ENCODE results near the gene LENG8.
"Not testable (repeated sequence)": the region's sequence is repeated elsewhere in the genome, so short reads cannot be mapped to it uniquely, and the experiment has no call there.

DNA sequence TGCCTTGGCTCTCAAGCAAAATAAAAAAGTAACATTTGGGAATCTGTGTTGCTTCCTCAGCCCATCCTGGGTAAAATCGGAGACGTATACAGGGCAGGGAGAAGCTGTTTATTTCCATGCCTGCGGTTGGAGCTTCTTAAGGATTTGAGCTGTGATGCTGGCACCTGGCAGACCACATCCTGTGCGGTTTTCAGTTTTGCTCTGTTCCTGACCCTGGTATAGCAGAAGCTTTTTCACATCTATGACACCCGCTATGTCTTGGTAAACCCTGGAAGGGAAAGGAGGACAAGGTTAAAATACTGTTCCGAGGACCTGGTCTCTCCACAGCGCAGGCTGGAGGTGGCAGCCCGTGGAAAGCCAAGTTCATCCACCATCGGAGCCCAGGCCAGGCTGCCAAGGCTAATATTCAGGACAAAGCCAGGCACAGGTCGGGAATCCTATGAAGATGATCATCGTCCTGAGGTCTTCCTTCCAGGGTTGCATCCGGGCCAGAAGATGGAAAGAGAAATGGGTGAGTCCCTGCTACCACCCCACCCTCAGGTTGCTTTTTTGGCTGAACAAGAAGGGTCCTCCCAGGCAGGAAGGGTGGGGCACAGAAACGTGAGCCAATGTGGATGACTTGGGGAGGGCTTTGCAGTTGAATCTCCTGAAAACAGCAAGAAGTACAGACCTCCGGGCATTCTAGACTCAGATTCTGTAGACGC lies 48.9 kb downstream of the LENG8 start:
- TF ChIP-seq, protein P1, sequence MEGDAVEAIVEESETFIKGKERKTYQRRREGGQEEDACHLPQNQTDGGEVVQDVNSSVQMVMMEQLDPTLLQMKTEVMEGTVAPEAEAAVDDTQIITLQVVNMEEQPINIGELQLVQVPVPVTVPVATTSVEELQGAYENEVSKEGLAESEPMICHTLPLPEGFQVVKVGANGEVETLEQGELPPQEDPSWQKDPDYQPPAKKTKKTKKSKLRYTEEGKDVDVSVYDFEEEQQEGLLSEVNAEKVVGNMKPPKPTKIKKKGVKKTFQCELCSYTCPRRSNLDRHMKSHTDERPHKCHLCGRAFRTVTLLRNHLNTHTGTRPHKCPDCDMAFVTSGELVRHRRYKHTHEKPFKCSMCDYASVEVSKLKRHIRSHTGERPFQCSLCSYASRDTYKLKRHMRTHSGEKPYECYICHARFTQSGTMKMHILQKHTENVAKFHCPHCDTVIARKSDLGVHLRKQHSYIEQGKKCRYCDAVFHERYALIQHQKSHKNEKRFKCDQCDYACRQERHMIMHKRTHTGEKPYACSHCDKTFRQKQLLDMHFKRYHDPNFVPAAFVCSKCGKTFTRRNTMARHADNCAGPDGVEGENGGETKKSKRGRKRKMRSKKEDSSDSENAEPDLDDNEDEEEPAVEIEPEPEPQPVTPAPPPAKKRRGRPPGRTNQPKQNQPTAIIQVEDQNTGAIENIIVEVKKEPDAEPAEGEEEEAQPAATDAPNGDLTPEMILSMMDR (IDR thresholded peaks at IDR 0.05) = not testable (repeated sequence)
- not testable (repeated sequence) for TF ChIP-seq POLR2A (IDR thresholded peaks at IDR 0.05)
